ENCODE measurements around the gene MRE11. TPM values are rescaled to one million over a fixed set of nuclear protein-coding genes. Genes with fewer than 3 reads are reported as not detected.
A peak's percentile ranks its signal among the peaks of the same experiment; 100 is the strongest.

The MRE11 gene
- total and polyA plus RNA-seq, 10 of the 15 experiments (the other 5 are each of a cell fraction or from before 2014, with no cell fraction given) = 16.2 to 39.2 (median 26.9) TPM

DNA sequence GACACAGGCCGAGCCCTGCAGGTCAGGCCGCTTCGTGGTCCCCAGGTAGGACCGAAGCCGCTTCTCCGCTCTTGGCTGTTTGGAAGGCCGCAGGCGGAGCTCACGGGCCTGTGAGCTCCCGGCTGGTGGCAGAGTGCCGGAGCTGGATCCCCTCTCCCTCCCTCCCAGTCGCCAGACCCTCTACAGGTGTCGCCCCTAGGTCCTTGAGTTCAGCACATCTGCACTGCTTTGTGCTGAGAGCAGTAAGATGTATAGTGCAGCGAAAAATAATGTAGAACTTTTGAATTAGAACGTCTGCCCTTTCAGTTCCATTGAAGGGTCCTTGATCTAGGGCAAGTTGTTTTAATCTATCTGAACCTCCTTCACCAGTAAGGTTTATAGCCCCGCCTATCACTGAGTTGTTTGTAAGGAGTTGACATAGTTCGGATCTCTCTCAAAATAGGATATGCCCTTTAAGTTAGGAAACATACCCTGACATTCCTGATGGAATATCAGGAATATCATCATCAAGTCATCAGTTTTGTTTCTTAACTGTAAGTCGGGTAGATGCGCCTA, 559 bp upstream of the MRE11 start (continued):
- peak; percentile 57; the same call in 1 of the 2 replicates for TF ChIP-seq RB1 (IDR thresholded peaks at IDR 0.05; ENCODE audit: borderline replicate concordance)
- 0 out of 2 replicates have a peak, but pooled peaks have one; percentile 11 for TF ChIP-seq SMAD5 (IDR thresholded peaks at IDR 0.05; ENCODE audit: low read depth)
- TF ChIP-seq SP1 (IDR thresholded peaks at IDR 0.05; ENCODE audit: low read depth, low read length) = no peak
- TF ChIP-seq, protein P1, sequence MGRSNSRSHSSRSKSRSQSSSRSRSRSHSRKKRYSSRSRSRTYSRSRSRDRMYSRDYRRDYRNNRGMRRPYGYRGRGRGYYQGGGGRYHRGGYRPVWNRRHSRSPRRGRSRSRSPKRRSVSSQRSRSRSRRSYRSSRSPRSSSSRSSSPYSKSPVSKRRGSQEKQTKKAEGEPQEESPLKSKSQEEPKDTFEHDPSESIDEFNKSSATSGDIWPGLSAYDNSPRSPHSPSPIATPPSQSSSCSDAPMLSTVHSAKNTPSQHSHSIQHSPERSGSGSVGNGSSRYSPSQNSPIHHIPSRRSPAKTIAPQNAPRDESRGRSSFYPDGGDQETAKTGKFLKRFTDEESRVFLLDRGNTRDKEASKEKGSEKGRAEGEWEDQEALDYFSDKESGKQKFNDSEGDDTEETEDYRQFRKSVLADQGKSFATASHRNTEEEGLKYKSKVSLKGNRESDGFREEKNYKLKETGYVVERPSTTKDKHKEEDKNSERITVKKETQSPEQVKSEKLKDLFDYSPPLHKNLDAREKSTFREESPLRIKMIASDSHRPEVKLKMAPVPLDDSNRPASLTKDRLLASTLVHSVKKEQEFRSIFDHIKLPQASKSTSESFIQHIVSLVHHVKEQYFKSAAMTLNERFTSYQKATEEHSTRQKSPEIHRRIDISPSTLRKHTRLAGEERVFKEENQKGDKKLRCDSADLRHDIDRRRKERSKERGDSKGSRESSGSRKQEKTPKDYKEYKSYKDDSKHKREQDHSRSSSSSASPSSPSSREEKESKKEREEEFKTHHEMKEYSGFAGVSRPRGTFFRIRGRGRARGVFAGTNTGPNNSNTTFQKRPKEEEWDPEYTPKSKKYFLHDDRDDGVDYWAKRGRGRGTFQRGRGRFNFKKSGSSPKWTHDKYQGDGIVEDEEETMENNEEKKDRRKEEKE (IDR thresholded peaks at IDR 0.05) = no peak
- no peak for TF ChIP-seq SMAD1 (IDR thresholded peaks at IDR 0.05; ENCODE audit: low read depth, partially characterized antibody)
- TF ChIP-seq POLR2AphosphoS2 (IDR thresholded peaks at IDR 0.05; ENCODE audit: low read depth, low read length) = no peak
- no peak for TF ChIP-seq TCF12 (IDR thresholded peaks at IDR 0.05; ENCODE audit: low read depth, low read length)
- TF ChIP-seq FOXK2 (IDR thresholded peaks at IDR 0.05) = no peak
- TF ChIP-seq POLR2A (IDR thresholded peaks at IDR 0.05; ENCODE audit: low read depth, low read length) = no peak
- TF ChIP-seq ZBED1 (IDR thresholded peaks at IDR 0.05; ENCODE audit: borderline replicate concordance) = no peak

DNA sequence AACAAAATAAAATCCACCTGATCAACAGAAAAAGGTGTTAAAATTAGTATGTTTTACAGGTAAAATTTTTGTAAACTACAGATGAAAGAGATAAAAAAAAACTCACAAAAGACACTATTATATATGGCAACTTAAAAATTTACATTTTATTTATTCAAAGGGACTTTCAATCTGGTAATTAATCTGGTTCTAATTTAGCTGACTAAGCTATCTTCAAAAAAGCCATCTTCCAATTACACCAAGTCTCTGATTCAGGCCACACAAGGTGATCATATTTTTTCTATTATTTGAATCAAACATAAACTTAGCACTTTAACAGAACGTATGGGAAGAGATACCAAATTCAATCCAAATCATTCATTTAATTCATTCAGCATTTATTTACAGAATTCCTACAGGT, 7.6 kb downstream of the MRE11 start:
- DNase-seq (ENCODE audit: low read depth, low spot score) (no peak), FAIRE-seq (no peak), ATAC-seq (no peak)
- RAD21 ChIA-PET (ENCODE audit: unreplicated experiment) = no interaction called here
- SMC1A ChIA-PET (ENCODE audit: uncharacterized antibody, unreplicated experiment) = interaction anchor here (0.7 to 1.6 kb wide), 5 partner anchors 13 to 69 kb away, joined by 3 to 6 read pairs (median 5); no protein-coding TSS in a partner anchor
- POLR2A ChIA-PET = interaction anchor here (0.6 kb wide), 1 partner anchor 42 kb away, joined by 3 read pairs; no protein-coding TSS in a partner anchor
- H3K9ac ChIP-seq (ENCODE audit: control insufficient read depth, insufficient read depth, low read length) = no peak overlapping the region
- no TSS peak for BruUV-seq (replicated peaks)
- intact Hi-C loops (cut with micrococcal nuclease; ENCODE audit: unreplicated experiment) = no loop called here
- no peaks in the 10 kb centered on the region for H4K20me1 ChIP-seq (ENCODE audit: control insufficient read depth, insufficient read depth)
- H3K4me1 ChIP-seq (ENCODE audit: control insufficient read depth, insufficient read depth, low read length) = no peaks in the 10 kb centered on the region
- in situ Hi-C loops (cut with MboI) = no loop called here
- H3K27ac ChIP-seq (ENCODE audit: control insufficient read depth, insufficient read depth) = no peak overlapping the region
- TF ChIP-seq KLF5 (IDR thresholded peaks at IDR 0.05; ENCODE audit: partially characterized antibody) (no peak), IRF4 (IDR thresholded peaks at IDR 0.05; ENCODE audit: low read depth, low read length) (no peak), MTA3 (IDR thresholded peaks at IDR 0.05; ENCODE audit: borderline replicate concordance, low read length) (no peak), SUZ12 (IDR thresholded peaks at IDR 0.05; ENCODE audit: unreplicated experiment) (no peak), ESRRA (IDR thresholded peaks at IDR 0.05; ENCODE audit: low read length) (no peak), CHD2 (IDR thresholded peaks at IDR 0.05; ENCODE audit: borderline replicate concordance, low read depth, low read length) (no peak), FOXM1 (IDR thresholded peaks at IDR 0.05; ENCODE audit: low read depth, low read length) (no peak), ZNF217 (IDR thresholded peaks at IDR 0.05) (no peak), LARP7 (IDR thresholded peaks at IDR 0.05) (no peak), GATAD2B (conservative IDR thresholded peaks at IDR 0.05; ENCODE audit: low read depth) (no peak)
- H3K79me2 ChIP-seq (ENCODE audit: control insufficient read depth, insufficient read depth, low read length) = no peaks in the 10 kb centered on the region
- WGBS (ENCODE audit: insufficient coverage, insufficient replicate concordance, low lambda C conversion rate, missing lambda C conversion rate) = 100% methylated on average over 1 of the region's 1 CpG
- H3K27me3 ChIP-seq (replicated peaks in 1 of 2; ENCODE audit: control insufficient read depth in 2 of 2, insufficient read depth in 2 of 2, low read length in 1 of 2) = no peaks in the 10 kb centered on the region
- no peak overlapping the region for H3K4me3 ChIP-seq
- CTCF ChIA-PET = no interaction called here
- H3K36me3 ChIP-seq (ENCODE audit: control insufficient read depth in 2 of 2, insufficient read depth in 2 of 2, low read length in 1 of 2) = peaks cover 1 to 23% of the 10 kb centered on the region in 2 experiments; a peak in 3 of 4 replicates
- no peak overlapping the region for H3K4me2 ChIP-seq (ENCODE audit: control insufficient read depth, insufficient read depth)
- H2AFZ ChIP-seq (ENCODE audit: control insufficient read depth, low read depth, low read length) = no peak overlapping the region
- no peaks in the 10 kb centered on the region; the same call in 2 of the 3 replicates for H3K9me3 ChIP-seq (replicated peaks; ENCODE audit: control insufficient read depth, insufficient read depth, low read length)
